H1 (cell line): ENCODE results near the gene PALM2AKAP2. TPM values are rescaled to one million over a fixed set of nuclear protein-coding genes. Genes with fewer than 3 reads are reported as not detected.

Experiments used
- CTCF ChIA-PET: fragments of 300-600 bp; sonication (Branson Sonifier 250); formaldehyde crosslinking; loops from one replicate; lab custom pipeline; 2021; ENCODE audit not compliant: partially characterized antibody; lab: Charles Lee
- POLR2A ChIA-PET: fragments of 300-600 bp; sonication (Branson Sonifier 250); formaldehyde crosslinking; loops from one replicate; lab custom pipeline; 2021; ENCODE audit warnings: inconsistent platforms; ENCODE audit not compliant: partially characterized antibody; lab: Charles Lee
- DNase-seq, 2 experiments: peaks; one replicate each; pipeline versions ENCODE4 v3.0.0 to v3.0.0-alpha.2; 2010 to 2022; ENCODE audit warnings: low spot score in 2 of 2, low read depth in 1 of 2, mixed read lengths in 1 of 2
- FAIRE-seq: peaks from 2 replicates; lab custom pipeline; 2011; peaks lifted over from hg19 to GRCh38; lab: Jason Lieb, UNC
- H2AFZ ChIP-seq: 2 replicates; pipeline ENCODE4 v1.8.1; 2012; ENCODE audit warnings: low read length, inconsistent platforms
- H2AK5ac ChIP-seq: 2 replicates; pipeline ENCODE4 v1.6.1; 2013; ENCODE audit warnings: low read depth, low read length
- H2BK120ac ChIP-seq: replicated peaks from 2 replicates; pipeline ENCODE3; 2013; ENCODE audit warnings: low read depth, low read length, inconsistent platforms
- H2BK12ac ChIP-seq: 2 replicates; pipeline ENCODE4 v1.6.1; 2013; ENCODE audit warnings: low read depth, low read length
- H2BK15ac ChIP-seq: 2 replicates; pipeline ENCODE4 v1.6.1; 2013; ENCODE audit warnings: low read length
- H2BK20ac ChIP-seq: 2 replicates; pipeline ENCODE4 v1.6.1; 2013; ENCODE audit warnings: low read length
- H2BK5ac ChIP-seq: 2 replicates; pipeline ENCODE4 v1.6.1; 2013; ENCODE audit warnings: low read depth, low read length
- H3K14ac ChIP-seq: 2 replicates; pipeline ENCODE4 v1.6.1; 2013; ENCODE audit warnings: inconsistent platforms; ENCODE audit not compliant: insufficient read length
- H3K18ac ChIP-seq: 2 replicates; pipeline ENCODE4 v1.6.1; 2013; ENCODE audit warnings: low read length; ENCODE audit errors: extremely low read depth
- H3K23ac ChIP-seq: 2 replicates; pipeline ENCODE4 v1.6.1; 2013; ENCODE audit warnings: inconsistent platforms; ENCODE audit not compliant: insufficient read length
- H3K23me2 ChIP-seq: 2 replicates; pipeline ENCODE4 v1.6.1; 2013; ENCODE audit warnings: low read depth, low read length
- H3K27ac ChIP-seq: 2 replicates; pipeline ENCODE4 v1.6.1; 2011; ENCODE audit warnings: low read depth, low read length, inconsistent platforms
- H3K27me3 ChIP-seq, 4 experiments: replicated peaks in 1 of 4; 1 replicate in 1 of 4; 2 replicates in 3 of 4; pipeline versions ENCODE4 v1.6.1 to v1.8.1; 2011 to 2013; ENCODE audit warnings: low read length in 3 of 4, mild to moderate bottlenecking in 3 of 4, inconsistent platforms in 2 of 4, mixed read lengths in 2 of 4, moderate library complexity in 1 of 4; ENCODE audit not compliant: control insufficient read depth in 3 of 4, insufficient read depth in 3 of 4; ENCODE audit errors: extremely low read depth in 1 of 4
- H3K36me3 ChIP-seq, 4 experiments: 2 replicates each; pipeline versions ENCODE4 v1.6.1 to v1.8.1; 2011 to 2013; ENCODE audit warnings: mild to moderate bottlenecking in 4 of 4, low read length in 3 of 4, moderate library complexity in 2 of 4, control low read depth in 1 of 4, inconsistent platforms in 1 of 4; ENCODE audit not compliant: insufficient read depth in 4 of 4, control insufficient read depth in 2 of 4
- H3K4ac ChIP-seq: replicated peaks from 2 replicates; pipeline ENCODE3; 2013; ENCODE audit warnings: low read length, low read depth, mixed read lengths, inconsistent platforms; ENCODE audit not compliant: insufficient read length
- H3K4me1 ChIP-seq, 4 experiments: replicated peaks in 1 of 4; 1 replicate in 1 of 4; 2 replicates in 3 of 4; pipeline versions ENCODE4 v1.6.1 to v1.8.1; 2011 to 2013; ENCODE audit warnings: low read length in 3 of 4, inconsistent platforms in 2 of 4, mixed read lengths in 1 of 4; ENCODE audit not compliant: insufficient read depth in 4 of 4, control insufficient read depth in 3 of 4
- H3K4me2 ChIP-seq, 2 experiments: 2 replicates each; pipeline versions ENCODE4 v1.6.1 to v1.8.1; 2011 to 2013; ENCODE audit warnings: low read depth in 2 of 2, low read length in 2 of 2, control low read depth in 1 of 2, inconsistent platforms in 1 of 2, mild to moderate bottlenecking in 1 of 2; ENCODE audit not compliant: insufficient read depth in 1 of 2
- H3K4me3 ChIP-seq, 4 experiments: fragments of 200-600, 300-600 bp in 1 of 4; sonication (generic), shearing (Covaris generic), sonication (Bioruptor Twin) in 1 of 4; 2 replicates each; pipeline versions ENCODE4 v1.5.1 to v1.8.1; 2011 to 2016; ENCODE audit warnings: low read length in 4 of 4, low read depth in 3 of 4, control low read depth in 2 of 4, inconsistent platforms in 2 of 4, mild to moderate bottlenecking in 2 of 4, mixed read lengths in 1 of 4, moderate library complexity in 1 of 4; ENCODE audit not compliant: insufficient read depth in 2 of 4; ENCODE audit errors: extremely low read depth in 1 of 4
- H3K56ac ChIP-seq: replicated peaks from 2 replicates; pipeline ENCODE3; 2013; ENCODE audit warnings: low read depth, mild to moderate bottlenecking, mixed read lengths, low read length, inconsistent platforms; ENCODE audit not compliant: insufficient read length
- H3K79me1 ChIP-seq: 2 replicates; pipeline ENCODE4 v1.6.1; 2013; ENCODE audit warnings: low read depth, low read length, control low read depth
- H3K79me2 ChIP-seq, 2 experiments: 2 replicates each; pipeline versions ENCODE4 v1.6.1 to v1.8.1; 2012 to 2013; ENCODE audit warnings: low read length in 2 of 2, mild to moderate bottlenecking in 2 of 2, inconsistent platforms in 1 of 2; ENCODE audit not compliant: insufficient read depth in 2 of 2, control insufficient read depth in 1 of 2
- H3K9ac ChIP-seq, 4 experiments: replicated peaks in 1 of 4; 1 replicate in 1 of 4; 2 replicates in 3 of 4; pipeline versions ENCODE4 v1.6.1 to v1.8.1; 2011 to 2013; ENCODE audit warnings: low read depth in 3 of 4, low read length in 3 of 4, control low read depth in 2 of 4, mild to moderate bottlenecking in 2 of 4, moderate library complexity in 2 of 4, inconsistent platforms in 1 of 4; ENCODE audit errors: extremely low read depth in 1 of 4
- H3K9me3 ChIP-seq, 2 experiments: 2 replicates each; pipeline versions ENCODE4 v1.6.1 to v1.8.1; 2012 to 2013; ENCODE audit warnings: mild to moderate bottlenecking in 2 of 2, moderate library complexity in 2 of 2, control low read depth in 1 of 2, inconsistent platforms in 1 of 2, low read depth in 1 of 2, low read length in 1 of 2, mixed read lengths in 1 of 2; ENCODE audit not compliant: insufficient read depth in 2 of 2
- H4K20me1 ChIP-seq, 2 experiments: replicated peaks in 1 of 2; 2 replicates each; pipeline versions ENCODE3 to v1.8.1; 2011 to 2013; ENCODE audit warnings: inconsistent platforms in 2 of 2, low read length in 2 of 2, mild to moderate bottlenecking in 1 of 2; ENCODE audit not compliant: insufficient read depth in 2 of 2, control insufficient read depth in 1 of 2
- H4K5ac ChIP-seq: 2 replicates; pipeline ENCODE4 v1.6.1; 2013; ENCODE audit warnings: low read length, low read depth, mixed read lengths, inconsistent platforms; ENCODE audit not compliant: insufficient read length
- H4K8ac ChIP-seq: 2 replicates; pipeline ENCODE4 v1.8.0; 2013; ENCODE audit warnings: mild to moderate bottlenecking, moderate library complexity, low read length, inconsistent platforms; ENCODE audit not compliant: insufficient read depth; ENCODE audit errors: extremely low read depth
- H4K91ac ChIP-seq: replicated peaks from 2 replicates; pipeline ENCODE3; 2013; ENCODE audit warnings: low read length, mixed read lengths, inconsistent platforms; ENCODE audit not compliant: insufficient read length
- BCL11A ChIP-seq, 2 experiments: IDR thresholded peaks; one replicate each; pipeline ENCODE4 v1.6.1; 2011; ENCODE audit warnings: low read depth in 2 of 2, low read length in 2 of 2, mild to moderate bottlenecking in 2 of 2
- BRCA1 ChIP-seq: IDR thresholded peaks from 2 replicates; pipeline ENCODE4 v1.6.1; 2012; ENCODE audit warnings: low read depth, low read length, improper control_type of control experiment
- KDM4A ChIP-seq: IDR thresholded peaks from one replicate; pipeline ENCODE4 v1.7.1; 2012; ENCODE audit warnings: low read depth, mild to moderate bottlenecking, moderate library complexity, low read length, inconsistent platforms; ENCODE audit not compliant: severe bottlenecking
- KDM5A ChIP-seq: fragments of 200-600 bp; IDR thresholded peaks from 2 replicates; pipeline ENCODE4 v1.7.1; 2012; ENCODE audit warnings: mild to moderate bottlenecking, low read length, inconsistent platforms, mixed read lengths
- POU5F1 ChIP-seq: IDR thresholded peaks from 2 replicates; pipeline ENCODE4 v1.6.1; 2011; ENCODE audit warnings: low read depth, mild to moderate bottlenecking, low read length, moderate library complexity
- RXRA ChIP-seq: IDR thresholded peaks from 2 replicates; pipeline ENCODE4 v1.6.1; 2011; ENCODE audit warnings: low read depth, mild to moderate bottlenecking, low read length, moderate library complexity; ENCODE audit not compliant: insufficient read depth
- SIX5 ChIP-seq: IDR thresholded peaks from 2 replicates; pipeline ENCODE4 v1.6.1; 2011; ENCODE audit warnings: mild to moderate bottlenecking, low read depth, low read length
- SUZ12 ChIP-seq: fragments of 200-600 bp; sonication (generic); IDR thresholded peaks from 2 replicates; pipeline ENCODE4 v1.6.1; 2012; ENCODE audit warnings: mild to moderate bottlenecking, inconsistent platforms, low read length, moderate library complexity, mixed read lengths
- WGBS, 2 experiments: shearing (Covaris generic) in 1 of 2; methylation state at CpG; one replicate each; pipeline versions ENCODE4 v1.1.6 to v1.1.7; 2013 to 2015; ENCODE audit warnings: low lambda C conversion rate in 2 of 2, mixed read lengths in 2 of 2, inconsistent platforms in 1 of 2, low coverage in 1 of 2, missing lambda C conversion rate in 1 of 2; ENCODE audit not compliant: insufficient replicate concordance in 2 of 2, insufficient coverage in 1 of 2, insufficient read length in 1 of 2; ENCODE audit errors: extremely low coverage in 1 of 2, missing lambda C conversion rate in 1 of 2; 5-methylcytosine and 5-hydroxymethylcytosine counted together
- polyA plus RNA-seq, 7 experiments: library from polyadenylated mRNA; depleted of rRNA in 3 of 7; stranded (reverse) in 5 of 7; unstranded in 2 of 7; fragments of >200 nt in 5 of 7; fragments of 200-250 nt in 2 of 7; gene quantifications; 1 replicate in 5 of 7; 2 replicates in 1 of 7; 4 replicates in 1 of 7; pipeline versions ENCODE4 v1.2.1 to v1.2.3, GENCODE V29; 2011 to 2013; ENCODE audit warnings: missing spikeins in 2 of 7, mixed read lengths in 2 of 7
- total RNA-seq: library from RNA; stranded (reverse); fragmentation: NEBNext Ultra II Directional; extraction: Animal tissue kit (Norgen Biotek cat#: 25700); gene quantifications from 2 replicates; pipeline ENCODE4 v1.2.1, GENCODE V29; 2021

The PALM2AKAP2 gene
- total and polyA plus RNA-seq, 2 of the 8 experiments (the other 6 are each of a cell fraction or from before 2014, with no cell fraction given), result 0.38 to 20.5 TPM

DNA sequence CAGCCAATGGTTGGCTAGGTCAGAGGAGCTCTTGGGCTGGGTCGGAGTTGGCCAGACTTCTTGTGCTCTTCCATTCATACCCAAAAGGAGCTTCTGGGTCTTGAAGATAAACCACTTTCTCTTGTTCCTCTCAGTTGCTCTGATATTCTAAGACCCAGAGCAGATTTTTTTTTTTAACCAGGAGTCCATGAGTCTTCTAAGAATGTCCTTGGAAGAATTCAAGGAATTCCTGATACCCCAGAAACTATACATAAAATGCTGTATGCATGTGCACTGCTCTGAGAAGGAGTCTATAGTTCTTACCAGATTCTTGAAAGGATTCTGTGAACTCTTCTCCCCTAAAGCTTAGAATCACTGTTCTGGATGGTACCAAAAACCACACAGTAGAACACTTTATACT lies 9.9 kb upstream of the PALM2AKAP2 start:
- DNase-seq, result no peak
- Histone ChIP-seq H4K91ac (no peak overlapping the region), H4K8ac (no peak overlapping the region), H3K4ac (no peak overlapping the region), H3K4me3 (no peak overlapping the region), H3K79me2 (no peaks in the 10 kb centered on the region), H3K79me1 (no peaks in the 10 kb centered on the region), H4K20me1 (no peaks in the 10 kb centered on the region), H2BK120ac (no peak overlapping the region), H3K4me1 (peaks cover 7 to 26% (median 16%) of the 10 kb centered on the region in 4 experiments), H2AK5ac (no peak overlapping the region), H2BK5ac (no peak overlapping the region), H2BK15ac (no peak overlapping the region), H2BK12ac (no peak overlapping the region; the same call in 1 of the 2 replicates), H3K23me2 (peaks cover 3% of the 10 kb centered on the region; the same call in 1 of the 2 replicates), H3K56ac (no peak overlapping the region), H3K27ac (no peak overlapping the region), H2AFZ (no peak overlapping the region), H2BK20ac (no peak overlapping the region), H3K36me3 (no peaks in the 10 kb centered on the region), H3K18ac (no peak overlapping the region), H3K27me3 (no peaks in the 10 kb centered on the region; a peak in 1 of 7 replicates), H4K5ac (no peak overlapping the region), H3K9me3 (no peaks in the 10 kb centered on the region), H3K23ac (no peak overlapping the region), H3K14ac (no peak overlapping the region), H3K9ac (no peak overlapping the region), H3K4me2 (no peak overlapping the region)
- POLR2A ChIA-PET, result no interaction called here
- FAIRE-seq, result no peak
- CTCF ChIA-PET, result interaction anchor here (0.6 to 2.4 kb wide), 5 partner anchors 9 to 139 kb away, joined by 3 to 8 read pairs (median 3); no protein-coding TSS in a partner anchor
- TF ChIP-seq POU5F1 (no peak), SUZ12 (no peak), SIX5 (no peak), BCL11A (IDR thresholded peaks at IDR 0.05; ENCODE audit: low read depth in 2 of 2, low read length in 2 of 2) (no peak), RXRA (no peak), BRCA1 (no peak), KDM4A (no peak), KDM5A (no peak)
- 88% methylated on average over 1 of the region's 1 CpG; no CpG with 5 or more reads in 1 of the 2 experiments for WGBS, 2 experiments
